A549 (cell line): ENCODE results near the gene KDM4E. TPM values are rescaled to one million over a fixed set of nuclear protein-coding genes. Genes with fewer than 3 reads are reported as not detected.

Source experiments
- ATAC-seq, 2 experiments: fragments of 200-7000 bp in 1 of 2; fragments of >200 bp in 1 of 2; cut with Nextera tagmentation in 1 of 2; cut with Tn5 transposase in 1 of 2; 3 replicates each; pipeline versions ENCODE4 v1.8.0 to v1.9.1; 2018 to 2020; ENCODE audit warnings: mild to moderate bottlenecking in 1 of 2, moderate library complexity in 1 of 2
- CTCF ChIA-PET: fragments of 300-600 bp; sonication (Branson Sonifier 250); formaldehyde crosslinking; extraction: SDS; loops from one replicate; lab custom pipeline; 2021; ENCODE audit warnings: antibody characterized with exemption, inconsistent platforms; lab: Yijun Ruan, JAX
- POLR2A ChIA-PET: fragments of 350-600 bp; formaldehyde crosslinking; extraction: SDS; loops from one replicate; lab custom pipeline; 2021; ENCODE audit warnings: antibody characterized with exemption, inconsistent platforms; lab: Yijun Ruan, JAX
- DNase-seq, 2 experiments: peaks; one replicate each; pipeline versions ENCODE4 v3.0.0 to v3.0.0-alpha.2; 2011 to 2016; ENCODE audit warnings: low read depth in 1 of 2, low spot score in 1 of 2
- FAIRE-seq: peaks from 2 replicates; lab custom pipeline; 2011; peaks lifted over from hg19 to GRCh38; lab: Jason Lieb, UNC
- H3K27ac ChIP-seq, 2 experiments: fragments of >200 bp; sonication (Bioruptor Twin); formaldehyde crosslinking; 3 replicates each; pipeline ENCODE4 v1.5.1; 2016 to 2017
- H3K4me1 ChIP-seq: fragments of >200 bp; sonication (Bioruptor Twin); formaldehyde crosslinking; 3 replicates; pipeline ENCODE4 v1.6.1; 2016
- H3K4me2 ChIP-seq: fragments of >200 bp; sonication (Bioruptor Twin); formaldehyde crosslinking; 3 replicates; pipeline ENCODE4 v1.6.1; 2016
- H3K4me3 ChIP-seq: fragments of >200 bp; sonication (Bioruptor Twin); formaldehyde crosslinking; 3 replicates; pipeline ENCODE4 v1.5.1; 2016
- H3K9me3 ChIP-seq: fragments of >200 bp; sonication (Bioruptor Twin); formaldehyde crosslinking; 3 replicates; pipeline ENCODE4 v1.6.1; 2016
- ATOH8 ChIP-seq: fragments of 250-450 bp; sonication (Bioruptor Pico); IDR thresholded peaks from 2 replicates; pipeline ENCODE4 v1.5.0; 2020; ENCODE audit warnings: low read depth, mild to moderate bottlenecking, moderate library complexity
- BHLHE40 ChIP-seq: IDR thresholded peaks from 2 replicates; pipeline ENCODE4 v1.6.1; 2012; ENCODE audit warnings: low read depth, low read length, inconsistent platforms
- CBX2 ChIP-seq: fragments of 200-600 bp; sonication (generic); IDR thresholded peaks from 2 replicates; pipeline ENCODE4 v1.6.1; 2016; ENCODE audit warnings: low read depth, mild to moderate bottlenecking, borderline replicate concordance
- CBX8 ChIP-seq: fragments of 200-600 bp; sonication (generic); IDR thresholded peaks from 2 replicates; pipeline ENCODE4 v1.6.1; 2016
- CHD4 ChIP-seq: fragments of 200-600 bp; sonication (generic); IDR thresholded peaks from 2 replicates; pipeline ENCODE4 v1.6.1; 2016; ENCODE audit warnings: antibody characterized with exemption, mild to moderate bottlenecking, borderline replicate concordance
- E2F6 ChIP-seq: IDR thresholded peaks from 2 replicates; pipeline ENCODE4 v1.6.1; 2012; ENCODE audit warnings: low read depth, borderline replicate concordance
- EHF ChIP-seq: fragments of 250-450 bp; sonication (Bioruptor Pico); IDR thresholded peaks from 2 replicates; pipeline ENCODE4 v1.5.0; 2020; ENCODE audit warnings: mild to moderate bottlenecking
- EHMT2 ChIP-seq: fragments of 200-600 bp; sonication (generic); IDR thresholded peaks from 2 replicates; pipeline ENCODE4 v1.6.1; 2016; ENCODE audit warnings: antibody characterized with exemption, low read depth, mild to moderate bottlenecking, moderate library complexity
- ELK1 ChIP-seq: fragments of 150-350 bp; IDR thresholded peaks from 2 replicates; pipeline ENCODE4 v1.6.1; 2014; ENCODE audit warnings: low read depth, mild to moderate bottlenecking, low read length
- FOSL2 ChIP-seq, 2 experiments: fragments of 450-650 bp in 1 of 2; fragments of >200 bp in 1 of 2; sonication (Bioruptor Twin) in 1 of 2; formaldehyde crosslinking; IDR thresholded peaks; 2 replicates each; pipeline versions ENCODE4 v1.5.0 to v1.6.1; 2016 to 2020; ENCODE audit warnings: mild to moderate bottlenecking in 1 of 2, moderate library complexity in 1 of 2
- HES2 ChIP-seq: fragments of >200 bp; sonication (Bioruptor Twin); formaldehyde crosslinking; IDR thresholded peaks from 2 replicates; pipeline ENCODE4 v1.6.1; 2016
- HEYL ChIP-seq: fragments of 250-450 bp; sonication (Bioruptor Pico); IDR thresholded peaks from 2 replicates; pipeline ENCODE4 v1.8.0; 2021; ENCODE audit warnings: mild to moderate bottlenecking, moderate library complexity
- HOXB5 ChIP-seq: fragments of 250-450 bp; sonication (Bioruptor Pico); IDR thresholded peaks from 2 replicates; pipeline ENCODE4 v1.5.0; 2020; ENCODE audit warnings: mild to moderate bottlenecking, moderate library complexity
- JUN ChIP-seq, 2 experiments: fragments of >200 bp; sonication (Bioruptor Twin); formaldehyde crosslinking; IDR thresholded peaks; 2 replicates in 1 of 2; 3 replicates in 1 of 2; pipeline ENCODE4 v1.6.1; 2016 to 2017
- MAZ ChIP-seq: fragments of 150-350 bp; IDR thresholded peaks from 2 replicates; pipeline ENCODE4 v1.6.1; 2014; ENCODE audit warnings: antibody characterized with exemption, low read depth, low read length, borderline replicate concordance
- PBX3 ChIP-seq: IDR thresholded peaks from 2 replicates; pipeline ENCODE4 v1.6.1; 2012
- POLR2AphosphoS2 ChIP-seq: conservative IDR thresholded peaks from 2 replicates; pipeline ENCODE4 v1.6.1; 2012; ENCODE audit warnings: low read length, improper control_type of control experiment, inconsistent platforms
- SMC3 ChIP-seq: fragments of >200 bp; sonication (Bioruptor Twin); formaldehyde crosslinking; IDR thresholded peaks from 3 replicates; pipeline ENCODE4 v1.6.1; 2018; ENCODE audit warnings: inconsistent platforms
- WGBS: methylation state at CpG from one replicate; pipeline ENCODE4 v1.1.6; 2017; ENCODE audit errors: missing lambda C conversion rate; 5-methylcytosine and 5-hydroxymethylcytosine counted together
- polyA plus RNA-seq, 4 experiments: library from polyadenylated mRNA; depleted of rRNA in 3 of 4; stranded (reverse); fragments of >200 nt; fragmentation: RNase III in 1 of 4; extraction: RNeasy Plus Mini Kit Qiagen cat#74134 plus additional on column Dnase treatment in 1 of 4; gene quantifications; 2 replicates in 3 of 4; 3 replicates in 1 of 4; pipeline ENCODE4 v1.2.3, GENCODE V29; 2011 to 2017

Gene KDM4E
- polyA plus RNA-seq, 2 of the 4 experiments (the other 2 are of a cell fraction), result not detected

- Histone ChIP-seq H3K4me2 (no peak overlapping the region), H3K9me3 (no peaks in the 10 kb centered on the region), H3K4me1 (peaks cover 9% of the 10 kb centered on the region; the same call in 2 of the 3 replicates), H3K4me3 (no peak overlapping the region), H3K27ac (no peak overlapping the region)
- no peak for TF ChIP-seq PBX3
- TF ChIP-seq EHF (CRISPR knock-in tag), result no peak
- TF ChIP-seq CHD4, result no peak
- TF ChIP-seq EHMT2, result no peak
- TF ChIP-seq JUN (IDR thresholded peaks at IDR 0.05), result no peak
- no peak for TF ChIP-seq FOSL2 (IDR thresholded peaks at IDR 0.05)
- no peak for TF ChIP-seq FOSL2 (CRISPR knock-in tag; IDR thresholded peaks at IDR 0.05)
- TF ChIP-seq HES2, result no peak
- TF ChIP-seq BHLHE40, result no peak
- TF ChIP-seq CBX2, result no peak
- TF ChIP-seq CBX8, result no peak
- no peak for TF ChIP-seq ELK1
- TF ChIP-seq ATOH8, result no peak
- TF ChIP-seq HEYL (CRISPR knock-in tag), result no peak
- ATAC-seq, result no peak
- FAIRE-seq, result no peak
- 96% methylated on average over 1 of the region's 1 CpG for WGBS
- ChIA-PET POLR2A (no interaction called here), CTCF (no interaction called here)
- DNase-seq, result no peak
These were observed 40.3 kb downstream of the KDM4E start for GRCh38 chr11:95065336-95065735.

GRCh38 chr11:95066716-95067038 is 41.6 kb downstream of the KDM4E start, which contains the start of gene SRSF8:
SRSF8 (plus strand) TSS chr11:95066919; CDS start chr11:95067227, 308 bp downstream.
- Histone ChIP-seq H3K4me3 (peak within 1 kb of the TSS; percentile 69), H3K9me3 (no peaks in the 10 kb centered on the region), H3K4me2 (peak within 1 kb of the TSS; percentile 89), H3K4me1 (peaks cover 9% of the 10 kb centered on the region; the same call in 2 of the 3 replicates), H3K27ac (peak within 1 kb of the TSS; percentile 83 to 98)
- POLR2A ChIA-PET, result interaction anchor here (1.3 to 3.0 kb wide), 6 partner anchors 16 to 724 kb away, joined by 3 to 29 read pairs (median 4); partner anchors contain the start of genes CWC15, ENDOD1, FAM76B and KDM4D
- 0% methylated on average over 4 of the region's 4 CpGs for WGBS
- CTCF ChIA-PET, result interaction anchor here (0.7 to 2.9 kb wide), 11 partner anchors 10 to 697 kb away, joined by 3 to 17 read pairs (median 6); partner anchors contain the start of genes CWC15, ENDOD1 and KDM4D
- DNase-seq (no peak), ATAC-seq (peak; percentile 25 to 59; a peak in 5 of 6 replicates), FAIRE-seq (no peak)
- TF ChIP-seq HOXB5 (CRISPR knock-in tag) (no peak), POLR2AphosphoS2 (no peak), SMC3 (no peak), E2F6 (no peak), ATOH8 (no peak), MAZ (no peak)
